OCI-LY1 (cell line): ENCODE results near the gene UCMA.

Experiments used
- H2AFZ ChIP-seq: fragments of 200-600 bp; sonication (generic), shearing (Covaris generic); 2 replicates; pipeline ENCODE4 v1.6.0; 2014; ENCODE audit warnings: antibody characterized with exemption, mild to moderate bottlenecking, low read length
- H3F3A ChIP-seq: fragments of 200-600 bp; sonication (generic), shearing (Covaris generic); 2 replicates; pipeline ENCODE4 v1.6.0; 2014; ENCODE audit warnings: mild to moderate bottlenecking, antibody characterized with exemption, low read length, moderate library complexity; ENCODE audit not compliant: insufficient read depth
- H3K27ac ChIP-seq: fragments of 200-600 bp; sonication (generic); 2 replicates; pipeline ENCODE4 v1.5.1; 2014; ENCODE audit warnings: low read length, mixed run types, mild to moderate bottlenecking, low read depth; ENCODE audit not compliant: poor library complexity, severe bottlenecking
- H3K27me3 ChIP-seq: fragments of 200-600 bp; sonication (generic); 2 replicates; pipeline ENCODE4 v1.6.0; 2014; ENCODE audit warnings: antibody characterized with exemption, mild to moderate bottlenecking, low read length, moderate library complexity; ENCODE audit not compliant: insufficient read depth
- H3K36me3 ChIP-seq: fragments of 200-600 bp; sonication (generic); 2 replicates; pipeline ENCODE4 v1.6.1; 2014; ENCODE audit warnings: mild to moderate bottlenecking, antibody characterized with exemption, low read length, moderate library complexity, mixed read lengths; ENCODE audit not compliant: insufficient read depth
- H3K4me1 ChIP-seq: fragments of 200-600 bp; sonication (generic); 2 replicates; pipeline ENCODE4 v1.5.1; 2014; ENCODE audit warnings: mild to moderate bottlenecking, low read length, moderate library complexity; ENCODE audit not compliant: insufficient read depth, severe bottlenecking
- H3K4me2 ChIP-seq: fragments of 200-600 bp; sonication (generic), shearing (Covaris generic); 2 replicates; pipeline ENCODE4 v1.6.1; 2014; ENCODE audit warnings: low read length
- H3K4me3 ChIP-seq: fragments of 200-600 bp; sonication (generic); 2 replicates; pipeline ENCODE4 v1.5.1; 2014; ENCODE audit warnings: low read length, low read depth, mild to moderate bottlenecking, mixed read lengths; ENCODE audit not compliant: poor library complexity, severe bottlenecking
- H3K79me2 ChIP-seq: fragments of 200-600 bp; shearing (Covaris generic); 2 replicates; pipeline ENCODE4 v1.6.1; 2016; ENCODE audit warnings: mixed run types, low read length, mixed read lengths; ENCODE audit not compliant: insufficient read depth
- H3K9ac ChIP-seq: fragments of 200-600 bp; sonication (generic), shearing (Covaris generic); 2 replicates; pipeline ENCODE4 v1.6.1; 2014; ENCODE audit warnings: mild to moderate bottlenecking, low read length, mixed read lengths
- H3K9me2 ChIP-seq: fragments of 200-600 bp; sonication (generic), shearing (Covaris generic); 2 replicates; pipeline ENCODE4 v1.6.1; 2014; ENCODE audit warnings: low read depth, mild to moderate bottlenecking, low read length, mixed read lengths
- H3K9me3 ChIP-seq: fragments of 200-600 bp; shearing (Covaris generic); 2 replicates; pipeline ENCODE4 v1.6.1; 2014; ENCODE audit warnings: low read length, mixed read lengths
- H4K20me1 ChIP-seq: fragments of 200-600 bp; sonication (generic), shearing (Covaris generic); 2 replicates; pipeline ENCODE4 v1.6.0; 2016; ENCODE audit warnings: mild to moderate bottlenecking, low read length; ENCODE audit not compliant: insufficient read depth
- CTCF ChIP-seq: fragments of 200-600 bp; sonication (generic), shearing (Covaris generic); IDR thresholded peaks from 2 replicates; pipeline ENCODE4 v1.5.1; 2017; ENCODE audit warnings: mild to moderate bottlenecking, antibody characterized with exemption, low read length, moderate library complexity, mixed read lengths
- EZH2 ChIP-seq: fragments of 200-600 bp; sonication (generic), shearing (Covaris generic); IDR thresholded peaks from 2 replicates; pipeline ENCODE4 v1.8.0; 2017; ENCODE audit warnings: borderline replicate concordance, mixed run types, mild to moderate bottlenecking, antibody characterized with exemption, low read length, moderate library complexity, mixed read lengths

UCMA gene

DNA sequence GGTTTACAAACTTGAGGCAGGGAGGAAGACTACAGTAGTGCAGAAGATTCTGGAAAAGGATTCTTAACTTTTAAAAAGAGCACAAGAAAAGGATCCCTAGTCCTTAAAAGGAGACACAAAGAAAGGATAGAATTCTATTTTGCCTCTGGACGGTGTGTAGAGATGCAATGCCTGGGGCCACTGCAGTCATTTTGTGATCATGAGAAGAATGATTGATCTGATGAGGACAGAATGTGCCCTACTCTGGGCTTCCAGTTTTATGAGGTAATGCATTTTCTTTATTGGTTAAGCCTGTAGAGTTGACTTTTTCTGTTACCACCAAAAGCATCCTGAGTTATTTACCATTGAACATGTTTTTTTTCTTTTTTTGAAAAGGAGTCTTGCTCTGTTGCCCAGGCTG lies 28.3 kb upstream of the UCMA start:
- H3K4me1 ChIP-seq = no peaks in the 10 kb centered on the region
- TF ChIP-seq EZH2 = no peak
- TF ChIP-seq CTCF = no peak
- H3K9me3 ChIP-seq = no peaks in the 10 kb centered on the region

DNA sequence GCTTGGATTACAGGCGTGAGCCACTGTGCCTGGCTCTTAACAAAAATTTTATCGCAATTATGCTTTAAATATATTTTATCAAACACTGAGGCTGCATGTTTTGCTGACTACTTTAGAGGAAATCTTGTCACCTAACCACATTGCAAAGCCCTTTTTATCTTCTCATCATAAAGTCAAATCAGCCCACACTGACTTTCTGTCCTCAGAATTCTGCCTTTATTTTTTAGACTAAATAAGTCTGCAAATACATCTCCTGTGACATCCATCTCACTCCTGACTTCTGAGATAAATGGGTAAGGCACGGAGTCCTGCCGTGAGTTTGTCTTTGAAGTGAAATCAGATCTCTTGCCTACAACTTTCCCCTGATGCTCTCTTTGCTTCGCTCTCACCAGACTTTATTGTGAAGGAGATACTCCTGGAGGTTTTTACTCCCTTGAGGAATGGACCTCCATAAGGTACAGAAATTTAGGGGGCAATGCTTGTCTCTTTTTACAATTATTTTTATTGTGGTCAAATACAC lies 23.5 kb upstream of the UCMA start:
- H2AFZ ChIP-seq = no peak overlapping the region
- no peaks in the 10 kb centered on the region for H3K27me3 ChIP-seq
- H3K9ac ChIP-seq = no peak overlapping the region
- no peak for TF ChIP-seq CTCF
- no peak for TF ChIP-seq EZH2
- H3K9me2 ChIP-seq = no peaks in the 10 kb centered on the region
- no peak overlapping the region for H3K4me2 ChIP-seq
- H3K79me2 ChIP-seq = no peaks in the 10 kb centered on the region
- H3K4me3 ChIP-seq = no peak overlapping the region
- no peaks in the 10 kb centered on the region for H3K4me1 ChIP-seq
- H4K20me1 ChIP-seq = no peaks in the 10 kb centered on the region
- no peaks in the 10 kb centered on the region for H3K36me3 ChIP-seq
- no peaks in the 10 kb centered on the region for H3F3A ChIP-seq
- no peaks in the 10 kb centered on the region for H3K9me3 ChIP-seq
- no peak overlapping the region for H3K27ac ChIP-seq

More for the DNA sequence above, 28.3 kb upstream of the UCMA start:
- no peaks in the 10 kb centered on the region for H3K79me2 ChIP-seq
- no peak overlapping the region for H3K9ac ChIP-seq
- no peak overlapping the region for H3K27ac ChIP-seq
- H3K9me2 ChIP-seq = no peaks in the 10 kb centered on the region
- no peak overlapping the region for H3K4me2 ChIP-seq
- H3F3A ChIP-seq = no peaks in the 10 kb centered on the region
- no peaks in the 10 kb centered on the region for H3K27me3 ChIP-seq
- H4K20me1 ChIP-seq = no peaks in the 10 kb centered on the region
- no peaks in the 10 kb centered on the region for H3K36me3 ChIP-seq
- no peak overlapping the region for H3K4me3 ChIP-seq
- H2AFZ ChIP-seq = no peak overlapping the region

DNA sequence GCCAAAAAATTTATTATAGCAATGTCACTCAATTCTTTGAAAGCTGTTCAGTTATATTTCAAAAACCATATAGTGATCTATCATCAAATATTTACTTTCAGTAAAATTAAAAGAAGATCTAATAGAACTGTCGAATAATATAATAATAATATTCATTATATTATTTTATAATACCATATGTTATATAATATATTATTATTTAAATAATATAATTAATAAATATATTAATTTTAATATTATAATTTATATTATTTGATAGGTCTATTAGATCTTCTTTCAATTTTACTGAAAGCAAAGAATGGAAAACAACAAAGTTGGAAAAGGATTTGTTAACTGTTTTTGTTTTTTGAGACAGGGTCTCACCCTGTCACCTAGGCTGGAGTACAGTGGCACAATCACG lies 22.5 kb upstream of the UCMA start:
- Histone ChIP-seq H3K9ac (no peak overlapping the region), H3K4me1 (no peaks in the 10 kb centered on the region), H3K27me3 (no peaks in the 10 kb centered on the region), H3K9me3 (no peaks in the 10 kb centered on the region), H3F3A (no peaks in the 10 kb centered on the region), H3K79me2 (no peaks in the 10 kb centered on the region), H3K4me2 (no peak overlapping the region), H3K27ac (no peak overlapping the region), H3K4me3 (no peak overlapping the region), H4K20me1 (no peaks in the 10 kb centered on the region), H3K9me2 (no peaks in the 10 kb centered on the region), H2AFZ (no peak overlapping the region), H3K36me3 (no peaks in the 10 kb centered on the region)
- TF ChIP-seq CTCF (no peak), EZH2 (no peak)
